ENCODE measurements around the gene PMIS2.

The PMIS2 gene

DNA sequence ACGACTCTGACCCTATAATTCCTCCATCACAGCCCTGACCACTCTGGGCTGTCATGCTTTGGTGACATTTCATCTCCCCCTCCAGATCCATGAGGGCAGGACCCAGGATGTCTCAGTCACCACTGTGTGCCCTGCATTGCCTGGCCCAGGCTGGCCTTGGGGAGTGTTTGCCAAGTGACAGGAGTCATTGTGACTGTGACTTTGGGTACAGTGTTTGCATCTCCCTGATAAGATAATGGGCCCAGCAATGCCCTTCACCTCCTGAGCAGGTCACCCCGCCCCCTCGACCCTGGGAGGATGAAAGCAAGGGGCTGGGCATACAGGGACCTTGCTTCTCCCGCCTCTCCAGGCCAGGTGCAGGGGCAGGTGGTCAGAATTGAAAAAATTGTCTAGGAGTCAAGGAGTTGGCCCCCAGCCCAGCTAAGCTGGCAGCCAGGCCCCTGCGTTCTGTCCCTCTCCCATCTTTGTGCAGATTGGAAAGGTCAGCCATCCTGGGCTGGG, 16.6 kb upstream of the PMIS2 start:
- H3K36me3 Mint-ChIP-seq (ENCODE audit: low read depth) = no peaks in the 10 kb centered on the region
- no peak overlapping the region for H3K4me3 Mint-ChIP-seq
- peaks cover 11% of the 10 kb centered on the region for H3K27me3 Mint-ChIP-seq (ENCODE audit: low read depth)
- no peaks in the 10 kb centered on the region for H3K9me3 Mint-ChIP-seq
- H3K4me1 Mint-ChIP-seq = no peaks in the 10 kb centered on the region
- H3K27ac Mint-ChIP-seq = no peak overlapping the region
- TF ChIP-seq, protein P1, sequence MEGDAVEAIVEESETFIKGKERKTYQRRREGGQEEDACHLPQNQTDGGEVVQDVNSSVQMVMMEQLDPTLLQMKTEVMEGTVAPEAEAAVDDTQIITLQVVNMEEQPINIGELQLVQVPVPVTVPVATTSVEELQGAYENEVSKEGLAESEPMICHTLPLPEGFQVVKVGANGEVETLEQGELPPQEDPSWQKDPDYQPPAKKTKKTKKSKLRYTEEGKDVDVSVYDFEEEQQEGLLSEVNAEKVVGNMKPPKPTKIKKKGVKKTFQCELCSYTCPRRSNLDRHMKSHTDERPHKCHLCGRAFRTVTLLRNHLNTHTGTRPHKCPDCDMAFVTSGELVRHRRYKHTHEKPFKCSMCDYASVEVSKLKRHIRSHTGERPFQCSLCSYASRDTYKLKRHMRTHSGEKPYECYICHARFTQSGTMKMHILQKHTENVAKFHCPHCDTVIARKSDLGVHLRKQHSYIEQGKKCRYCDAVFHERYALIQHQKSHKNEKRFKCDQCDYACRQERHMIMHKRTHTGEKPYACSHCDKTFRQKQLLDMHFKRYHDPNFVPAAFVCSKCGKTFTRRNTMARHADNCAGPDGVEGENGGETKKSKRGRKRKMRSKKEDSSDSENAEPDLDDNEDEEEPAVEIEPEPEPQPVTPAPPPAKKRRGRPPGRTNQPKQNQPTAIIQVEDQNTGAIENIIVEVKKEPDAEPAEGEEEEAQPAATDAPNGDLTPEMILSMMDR (IDR thresholded peaks at IDR 0.05; ENCODE audit: unreplicated experiment in 3 of 3) = no peak

DNA sequence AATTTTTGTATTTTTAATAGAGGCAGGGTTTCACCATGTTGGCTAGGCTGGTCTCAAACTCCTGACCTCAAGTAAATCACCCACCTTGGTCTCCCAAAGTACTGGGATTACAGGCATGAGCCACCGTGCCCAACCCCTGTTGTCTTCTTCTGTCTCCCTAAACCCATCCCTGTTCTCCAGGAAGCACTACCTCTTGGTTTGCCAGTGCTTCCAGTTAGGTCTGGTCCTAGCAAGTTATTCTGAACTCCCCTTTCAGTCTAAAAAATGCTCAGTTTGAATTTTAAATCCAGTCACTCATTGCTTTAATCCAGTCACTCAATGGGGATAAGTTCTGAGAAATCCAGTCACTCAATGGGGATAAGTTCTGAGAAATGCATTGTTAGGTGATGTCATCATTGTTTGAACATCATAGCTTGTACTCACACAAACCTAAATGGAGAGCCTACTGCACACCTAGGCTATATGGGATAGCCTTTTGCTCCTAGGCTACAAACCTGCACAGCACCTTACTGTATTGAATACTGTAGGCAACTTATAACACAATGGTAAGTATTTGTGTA, 14.5 kb upstream of the PMIS2 start:
- peaks cover 16% of the 10 kb centered on the region for H3K9me3 Mint-ChIP-seq
- TF ChIP-seq, protein P1 (IDR thresholded peaks at IDR 0.05; ENCODE audit: unreplicated experiment in 3 of 3) = no peak

GRCh38 chr19:35577918-35578317, 8.1 kb upstream of the PMIS2 start:
- H3K4me3 Mint-ChIP-seq = no peak overlapping the region
- peaks cover 11% of the 10 kb centered on the region for H3K27me3 Mint-ChIP-seq (ENCODE audit: low read depth)
- H3K4me1 Mint-ChIP-seq = no peaks in the 10 kb centered on the region
- no peak overlapping the region for H3K27ac Mint-ChIP-seq
- H3K36me3 Mint-ChIP-seq (ENCODE audit: low read depth) = peaks cover 4% of the 10 kb centered on the region
- peaks cover 27% of the 10 kb centered on the region for H3K9me3 Mint-ChIP-seq
- TF ChIP-seq, protein P1 (IDR thresholded peaks at IDR 0.05; ENCODE audit: unreplicated experiment in 3 of 3) = no peak

More for the DNA sequence above, 14.5 kb upstream of the PMIS2 start:
- peaks cover 5% of the 10 kb centered on the region for H3K27me3 Mint-ChIP-seq (ENCODE audit: low read depth)
- no peaks in the 10 kb centered on the region for H3K4me1 Mint-ChIP-seq
- no peaks in the 10 kb centered on the region for H3K36me3 Mint-ChIP-seq (ENCODE audit: low read depth)
- H3K4me3 Mint-ChIP-seq = no peak overlapping the region
- H3K27ac Mint-ChIP-seq = no peak overlapping the region

GRCh38 chr19:35578707-35579106, 7.3 kb upstream of the PMIS2 start:
- H3K27ac Mint-ChIP-seq = no peak overlapping the region
- H3K36me3 Mint-ChIP-seq (ENCODE audit: low read depth) = peaks cover 4% of the 10 kb centered on the region
- H3K4me3 Mint-ChIP-seq = no peak overlapping the region
- H3K4me1 Mint-ChIP-seq = no peaks in the 10 kb centered on the region
- H3K9me3 Mint-ChIP-seq = peaks cover 27% of the 10 kb centered on the region
- TF ChIP-seq, protein P1 (IDR thresholded peaks at IDR 0.05; ENCODE audit: unreplicated experiment in 3 of 3) = no peak
- H3K27me3 Mint-ChIP-seq (ENCODE audit: low read depth) = peaks cover 11% of the 10 kb centered on the region

DNA sequence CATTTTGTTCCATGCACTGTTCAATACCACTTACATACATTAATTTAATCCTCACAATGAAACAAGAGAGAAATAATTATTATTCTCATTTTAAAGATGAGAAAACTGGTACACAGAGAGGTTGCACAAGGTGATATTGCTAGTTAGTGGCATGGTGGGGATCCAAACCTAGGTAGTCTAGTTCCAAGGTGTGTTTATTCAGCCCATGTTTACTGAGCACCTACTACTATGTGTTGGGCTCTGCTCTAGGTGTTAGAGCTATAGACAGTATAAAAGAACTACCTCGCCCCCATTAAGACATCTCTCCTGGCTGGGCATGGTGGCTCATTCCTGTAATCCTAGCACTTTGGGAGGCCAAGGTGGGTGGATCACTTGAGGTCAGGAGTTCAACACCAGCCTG, 3.2 kb upstream of the PMIS2 start:
- Mint-ChIP-seq H3K4me1 (no peaks in the 10 kb centered on the region), H3K36me3 (ENCODE audit: low read depth) (no peaks in the 10 kb centered on the region), H3K27me3 (ENCODE audit: low read depth) (peaks cover 10% of the 10 kb centered on the region), H3K27ac (no peak overlapping the region), H3K4me3 (no peak overlapping the region), H3K9me3 (peaks cover 1% of the 10 kb centered on the region)
- TF ChIP-seq, protein P1 (IDR thresholded peaks at IDR 0.05; ENCODE audit: unreplicated experiment in 3 of 3) = no peak

GRCh38 chr19:35587321-35587720, 1.3 kb downstream of the PMIS2 start:
- H3K4me3 Mint-ChIP-seq = no peak overlapping the region
- H3K4me1 Mint-ChIP-seq = no peaks in the 10 kb centered on the region
- peaks cover 13% of the 10 kb centered on the region for H3K27me3 Mint-ChIP-seq (ENCODE audit: low read depth)
- TF ChIP-seq, protein P1 (IDR thresholded peaks at IDR 0.05; ENCODE audit: unreplicated experiment in 3 of 3) = no peak
- no peak overlapping the region for H3K27ac Mint-ChIP-seq
- no peaks in the 10 kb centered on the region for H3K36me3 Mint-ChIP-seq (ENCODE audit: low read depth)
- H3K9me3 Mint-ChIP-seq = no peaks in the 10 kb centered on the region

Data from nephron (organoid).